Skin of body (tissue), 2 donors: Measurements from ENCODE around the gene GRID2IP. TPM values are rescaled to one million over a fixed set of nuclear protein-coding genes. Genes with fewer than 3 reads are reported as not detected.
"Not testable (repeated sequence)": the region's sequence is repeated elsewhere in the genome, so short reads cannot be mapped to it uniquely, and the experiment has no call there.

Experiments used
- DNase-seq: peaks from one replicate; lab custom pipeline; 2025; lab: John Stamatoyannopoulos, UW
- total RNA-seq: library from RNA; depleted of rRNA; stranded (reverse); fragments of >200 nt; gene quantifications from one replicate; pipeline ENCODE4 v1.2.3, GENCODE V29; 2014

Gene GRID2IP
- total RNA-seq, 1 donor from 2014 or later, result 0.30 TPM

- no peak for DNase-seq
Observed at GRCh38 chr7:6494365-6494764, 56.9 kb downstream of the GRID2IP start.

DNA sequence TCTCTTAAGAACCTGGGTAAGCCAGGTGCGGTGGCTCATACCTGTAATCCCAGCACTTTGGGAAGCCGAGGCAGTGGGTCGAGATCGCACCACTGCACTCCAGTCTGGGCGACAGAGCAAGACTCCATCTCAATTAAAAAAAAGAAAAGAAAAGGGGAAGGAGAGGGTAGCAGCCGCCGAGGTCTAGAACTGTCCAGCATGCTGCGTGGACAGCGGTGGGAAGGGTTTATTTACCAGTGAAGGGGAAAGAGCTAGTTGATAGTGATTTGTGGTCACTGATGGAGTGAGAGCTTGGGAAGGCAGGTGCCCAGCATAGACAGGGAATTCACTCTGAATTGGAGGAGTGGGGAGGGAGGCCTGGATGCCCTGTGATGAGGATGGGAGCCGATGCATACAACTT lies 60.1 kb downstream of the GRID2IP start:
- DNase-seq, result no peak

- no peak for DNase-seq
Observed at GRCh38 chr7:6489612-6490011, 61.6 kb downstream of the GRID2IP start.

- DNase-seq, result no peak
Observed at GRCh38 chr7:6487184-6487545, 64.1 kb downstream of the GRID2IP start.

DNA sequence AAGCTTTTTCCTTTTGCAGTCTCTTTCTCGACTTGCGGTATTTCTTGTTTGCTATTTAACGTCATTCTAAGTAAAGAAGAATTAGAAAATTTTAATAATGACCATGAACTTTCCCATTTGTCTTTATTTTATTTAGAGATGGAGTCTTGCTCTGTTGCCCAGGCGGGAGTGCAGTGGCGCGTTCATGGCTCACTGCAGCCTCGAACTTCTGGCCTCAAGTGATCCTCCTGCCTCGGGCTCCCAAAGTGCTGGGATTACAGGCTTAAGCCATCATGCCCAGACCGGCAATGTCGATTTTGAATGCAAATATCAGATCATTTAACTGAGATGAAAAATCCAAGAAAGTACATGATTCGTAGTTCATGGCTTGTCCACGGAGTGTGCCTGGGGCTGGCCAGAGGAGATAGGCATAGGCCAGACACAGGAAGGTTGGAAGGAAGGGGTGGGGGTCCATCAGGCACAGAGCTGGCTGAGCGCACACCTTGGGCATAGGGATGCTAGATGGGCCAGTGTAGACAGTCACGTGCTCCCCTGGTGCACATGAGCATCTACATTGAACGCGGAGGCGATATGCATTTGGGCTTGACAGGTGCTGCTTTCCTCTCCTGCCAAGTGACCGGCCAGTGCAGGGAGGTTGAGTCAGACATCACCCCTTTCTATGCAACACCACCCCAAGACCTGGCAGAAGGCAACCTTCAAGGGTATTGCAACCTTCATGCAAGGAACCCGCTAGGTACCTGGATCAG lies 64.7 kb downstream of the GRID2IP start:
- no peak for DNase-seq

DNA sequence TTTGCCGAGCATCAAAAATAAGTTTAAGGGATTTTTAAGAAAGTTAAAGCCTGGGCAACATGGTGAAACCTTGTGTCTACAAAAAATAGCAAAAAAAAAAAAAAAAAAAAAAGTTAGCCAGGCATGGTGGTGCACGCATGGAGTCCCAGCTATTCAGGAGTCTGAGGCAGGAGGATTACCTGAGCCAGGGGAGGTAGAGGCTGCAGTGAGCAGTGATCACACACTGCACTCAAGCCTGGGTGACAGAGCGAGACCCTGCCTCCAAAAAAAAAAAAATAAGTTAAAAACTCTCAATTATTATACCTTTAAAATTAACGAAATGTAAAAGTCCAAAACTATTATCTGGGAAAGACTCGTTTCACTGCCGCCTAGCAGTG lies 68.5 kb downstream of the GRID2IP start:
- no peak for DNase-seq

DNA sequence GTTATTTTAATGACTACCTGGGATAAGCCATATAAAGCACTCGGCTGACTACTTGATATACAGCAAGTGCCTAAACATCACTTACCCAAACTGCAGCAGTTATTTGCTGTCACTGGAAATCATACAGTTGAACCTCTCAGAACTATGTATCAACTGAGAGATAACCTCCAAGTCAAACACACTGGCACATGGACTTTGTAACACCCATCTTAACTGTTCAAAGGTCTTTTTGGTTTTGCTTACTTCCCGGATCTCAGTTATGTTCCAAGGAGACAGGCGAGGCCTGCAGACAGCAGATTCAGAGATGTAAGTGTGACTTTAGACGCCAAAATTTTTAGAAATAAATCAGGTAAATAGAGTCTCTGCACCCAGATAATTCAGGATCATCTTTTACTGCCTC lies 69.0 kb downstream of the GRID2IP start:
- DNase-seq, result no peak

GRCh38 chr7:6481445-6481844 lies 69.8 kb downstream of the GRID2IP start:
- DNase-seq, result no peak

- DNase-seq, result no peak
Observed at GRCh38 chr7:6480323-6480660, 71.0 kb downstream of the GRID2IP start.

DNA sequence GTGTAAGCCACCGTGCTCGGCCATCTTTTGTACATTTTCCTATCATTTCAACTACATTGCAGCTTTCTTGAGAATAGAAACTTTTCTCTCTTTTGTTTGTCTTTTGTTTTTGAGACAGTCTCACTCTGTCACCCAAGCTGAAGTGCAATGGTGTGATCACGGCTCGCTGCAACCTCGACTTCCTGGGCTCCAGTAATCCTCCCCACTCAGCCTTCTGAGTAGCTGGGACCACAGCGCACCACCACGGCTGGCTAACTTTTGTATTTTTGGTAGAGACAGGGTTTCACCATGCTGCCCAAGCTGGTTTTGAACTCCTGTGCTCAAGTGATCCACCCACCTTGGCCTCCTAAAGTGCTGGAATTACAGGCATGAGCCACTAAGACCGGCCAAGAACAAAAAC lies 72.2 kb downstream of the GRID2IP start:
- no peak for DNase-seq

- no peak for DNase-seq
Observed at GRCh38 chr7:6478186-6478585, 73.1 kb downstream of the GRID2IP start.

GRCh38 chr7:6477318-6477660 lies 74.0 kb downstream of the GRID2IP start:
- no peak for DNase-seq

- no peak for DNase-seq
Observed at GRCh38 chr7:6476596-6477317, 74.5 kb downstream of the GRID2IP start.

GRCh38 chr7:6475433-6476186 lies 75.7 kb downstream of the GRID2IP start:
- DNase-seq, result no peak

GRCh38 chr7:6465862-6466261 lies 85.4 kb downstream of the GRID2IP start:
- no peak for DNase-seq

- not testable (repeated sequence) for DNase-seq
Observed at GRCh38 chr7:6463609-6464008, 87.7 kb downstream of the GRID2IP start.

DNA sequence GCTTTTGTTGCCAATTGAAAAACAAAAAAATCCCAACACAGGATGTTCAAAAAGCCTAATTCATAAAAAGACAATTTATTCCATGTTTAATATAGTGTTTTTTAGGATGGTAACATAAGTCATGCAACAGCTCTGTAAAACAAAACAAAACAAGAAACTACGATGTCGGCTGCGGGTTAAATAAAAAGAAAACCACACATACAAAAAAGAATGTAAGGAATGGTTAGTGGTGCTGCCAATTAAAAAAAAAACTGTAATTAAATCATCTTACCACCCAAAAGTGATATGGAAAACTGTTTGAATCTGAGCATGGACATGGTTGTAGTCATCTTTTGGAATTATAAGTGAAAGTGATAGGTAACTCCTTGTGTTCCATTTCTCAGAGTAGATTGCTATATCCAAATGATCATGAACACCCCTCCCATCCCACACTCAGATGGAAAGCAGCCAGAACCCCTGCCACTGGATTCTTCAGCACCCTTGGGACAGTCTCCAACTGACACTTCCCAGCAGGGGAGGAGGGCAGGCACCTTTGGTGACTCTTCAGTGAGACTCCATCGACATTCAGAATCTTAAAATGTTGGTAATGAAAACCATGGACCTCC lies 89.2 kb downstream of the GRID2IP start:
- DNase-seq, result no peak

GRCh38 chr7:6460990-6461584 lies 90.2 kb downstream of the GRID2IP start:
- DNase-seq, result no peak

GRCh38 chr7:6460303-6460702 lies 91.0 kb downstream of the GRID2IP start:
- no peak for DNase-seq

DNA sequence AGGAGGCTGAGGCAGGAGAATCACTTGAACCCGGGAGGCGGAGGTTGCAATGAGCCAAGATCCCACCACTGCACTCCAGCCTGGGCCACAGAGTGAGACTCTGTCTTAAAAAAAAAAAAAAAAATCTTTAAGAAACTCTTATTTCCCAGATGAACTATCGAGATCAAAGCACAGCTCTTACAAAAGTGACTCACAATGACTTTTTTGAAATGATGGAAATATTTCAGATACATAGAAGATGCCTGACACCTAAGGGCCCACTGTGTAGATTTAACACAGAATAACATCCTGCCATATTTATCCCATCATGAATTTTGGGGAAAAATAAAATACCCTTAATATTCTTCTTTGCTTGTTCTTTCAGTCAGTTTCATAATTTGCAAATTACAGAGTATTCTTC lies 92.6 kb downstream of the GRID2IP start:
- DNase-seq, result not testable (repeated sequence)

GRCh38 chr7:6453734-6454133 lies 97.5 kb downstream of the GRID2IP start:
- no peak for DNase-seq

GRCh38 chr7:6451224-6451705 lies 100.0 kb downstream of the GRID2IP start:
- DNase-seq, result no peak
